Activated CD4-positive, alpha-beta T cell treated with anti-CD3 and anti-CD28 coated beads, Interleukin-2, amount 50 U/mL, for 1 hour (primary cell): ENCODE data around the gene TRPM3.
"Not testable (repeated sequence)": the region's sequence is repeated elsewhere in the genome, so short reads cannot be mapped to it uniquely, and the experiment has no call there.

Experiments
- DNase-seq: peaks from one replicate; pipeline ENCODE4 v3.0.0-alpha.2; 2020

TRPM3 gene

GRCh38 chr9:70639853-70640814 lies 481.3 kb downstream of the TRPM3 start:
- no peak for DNase-seq

GRCh38 chr9:70635790-70636189 lies 485.6 kb downstream of the TRPM3 start:
- no peak for DNase-seq

DNA sequence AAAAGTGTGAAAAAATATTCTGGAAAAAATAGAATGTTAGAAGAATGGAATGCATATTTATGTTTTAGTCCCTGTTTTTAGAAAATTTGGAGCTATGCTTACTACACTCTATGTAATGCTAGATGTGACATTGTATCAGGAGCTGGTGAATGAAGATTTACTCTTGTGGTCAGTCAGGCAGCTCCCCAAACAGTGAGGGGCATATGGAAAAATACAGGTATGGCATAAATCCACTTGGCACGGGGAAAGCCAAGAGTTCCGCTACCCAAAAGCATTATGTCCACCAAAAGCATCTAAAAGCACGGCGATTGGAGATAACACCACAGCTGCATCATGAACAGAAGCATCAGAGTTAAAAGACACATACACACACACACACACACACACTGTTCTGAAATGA lies 486.7 kb downstream of the TRPM3 start:
- no peak for DNase-seq

- no peak for DNase-seq
Observed at GRCh38 chr9:70630971-70631370, 490.4 kb downstream of the TRPM3 start.

DNA sequence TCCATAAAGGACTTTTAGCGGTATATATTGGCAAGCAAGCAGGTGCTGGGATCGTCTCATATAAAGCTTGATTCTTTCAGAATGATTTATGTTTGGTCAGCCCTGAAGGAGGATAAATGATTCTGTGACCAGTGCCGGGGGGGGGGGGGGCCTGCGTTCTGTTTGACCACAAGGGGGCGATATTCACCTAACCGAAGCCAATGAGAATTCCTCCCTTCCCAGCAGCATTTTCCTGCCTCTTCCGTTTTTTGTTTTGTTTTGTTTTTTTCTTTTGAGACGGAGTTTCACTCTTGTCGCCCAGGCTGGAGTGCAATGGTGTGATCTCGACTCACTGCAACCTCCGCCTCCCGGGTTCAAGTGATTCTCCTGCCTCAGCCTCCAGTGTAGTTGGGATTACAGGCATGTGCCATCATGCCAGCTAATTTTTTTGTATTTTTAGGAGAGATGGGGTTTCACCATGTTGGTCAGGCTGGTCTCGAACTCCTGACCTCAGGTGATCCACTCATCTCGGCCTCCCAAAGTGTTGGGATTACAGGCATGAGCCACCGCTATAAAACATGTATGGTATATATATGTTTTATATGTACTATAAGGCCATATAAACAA lies 492.2 kb downstream of the TRPM3 start:
- DNase-seq = not testable (repeated sequence)

GRCh38 chr9:70625078-70625477 lies 496.3 kb downstream of the TRPM3 start:
- DNase-seq = no peak

GRCh38 chr9:70618784-70619183 lies 502.6 kb downstream of the TRPM3 start:
- DNase-seq = no peak

DNA sequence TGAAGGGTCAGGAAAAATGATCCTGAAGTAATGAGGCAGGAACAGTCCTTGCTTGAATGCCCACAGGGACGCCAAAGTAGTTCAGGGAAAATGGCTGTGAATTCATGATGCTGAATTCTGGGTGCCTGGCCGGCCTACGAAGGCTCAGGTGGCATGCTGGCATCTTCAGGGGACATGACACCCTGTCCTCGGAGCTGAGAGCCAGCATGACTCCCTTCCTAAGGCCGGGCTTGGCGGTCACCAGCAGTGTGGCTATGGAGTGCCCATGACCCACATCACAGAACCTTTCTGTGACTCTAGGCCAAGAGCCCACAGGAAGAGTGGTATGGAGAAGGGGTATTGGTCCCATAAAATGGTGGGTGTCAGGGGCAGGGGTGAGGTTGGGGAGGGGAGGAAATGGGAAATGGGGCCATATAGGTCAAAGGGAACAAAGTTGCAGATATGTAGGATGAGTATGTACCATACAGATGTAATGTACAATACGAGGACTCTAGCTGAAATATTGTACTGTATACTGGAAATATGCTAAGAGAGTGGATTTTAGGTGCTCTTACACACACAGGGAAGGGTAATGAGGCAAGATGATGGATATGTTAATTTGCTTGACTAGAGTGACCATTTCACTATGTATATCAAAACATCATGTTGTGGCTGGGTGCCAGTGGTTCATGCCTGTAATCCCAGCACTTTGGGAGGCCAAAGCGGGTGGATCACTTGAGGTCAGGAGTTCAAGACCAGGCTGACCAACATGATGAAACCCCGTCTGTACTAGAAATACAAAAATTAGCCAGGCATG lies 504.2 kb downstream of the TRPM3 start:
- DNase-seq = no peak

DNA sequence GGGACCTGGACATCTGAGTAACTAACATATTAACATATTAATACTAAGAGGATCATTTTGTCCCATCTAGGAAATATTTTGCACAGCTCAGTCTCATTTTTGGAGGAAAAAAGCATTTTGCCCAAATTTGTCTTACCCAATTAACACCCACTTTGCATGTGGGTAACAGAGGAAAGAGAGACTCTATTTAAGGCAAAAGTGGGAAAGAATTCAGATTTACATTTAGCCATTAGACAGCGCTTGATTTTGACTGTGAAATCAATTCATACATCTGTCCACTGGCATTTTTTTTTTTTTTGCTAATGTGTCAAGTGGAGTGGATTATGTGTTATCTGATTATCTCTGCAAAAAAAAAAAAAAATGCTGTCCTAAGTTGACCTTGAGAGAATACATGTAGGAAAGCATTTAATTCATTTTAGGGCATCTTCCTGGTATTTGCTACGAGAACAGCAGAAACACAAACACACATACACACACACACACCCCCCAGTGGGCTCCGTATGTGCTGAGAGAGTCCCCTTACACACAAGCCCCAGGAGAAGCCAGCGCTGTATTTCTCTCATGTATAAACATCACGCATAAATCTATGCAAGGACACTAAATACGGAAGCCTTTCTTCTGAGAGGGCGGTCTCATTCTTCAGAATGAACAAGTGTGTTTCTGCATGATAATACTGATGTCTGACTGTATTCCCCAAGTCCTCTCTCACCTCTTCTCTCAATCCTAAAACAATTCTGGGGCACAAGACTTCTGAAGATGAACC lies 505.0 kb downstream of the TRPM3 start:
- DNase-seq = no peak

DNA sequence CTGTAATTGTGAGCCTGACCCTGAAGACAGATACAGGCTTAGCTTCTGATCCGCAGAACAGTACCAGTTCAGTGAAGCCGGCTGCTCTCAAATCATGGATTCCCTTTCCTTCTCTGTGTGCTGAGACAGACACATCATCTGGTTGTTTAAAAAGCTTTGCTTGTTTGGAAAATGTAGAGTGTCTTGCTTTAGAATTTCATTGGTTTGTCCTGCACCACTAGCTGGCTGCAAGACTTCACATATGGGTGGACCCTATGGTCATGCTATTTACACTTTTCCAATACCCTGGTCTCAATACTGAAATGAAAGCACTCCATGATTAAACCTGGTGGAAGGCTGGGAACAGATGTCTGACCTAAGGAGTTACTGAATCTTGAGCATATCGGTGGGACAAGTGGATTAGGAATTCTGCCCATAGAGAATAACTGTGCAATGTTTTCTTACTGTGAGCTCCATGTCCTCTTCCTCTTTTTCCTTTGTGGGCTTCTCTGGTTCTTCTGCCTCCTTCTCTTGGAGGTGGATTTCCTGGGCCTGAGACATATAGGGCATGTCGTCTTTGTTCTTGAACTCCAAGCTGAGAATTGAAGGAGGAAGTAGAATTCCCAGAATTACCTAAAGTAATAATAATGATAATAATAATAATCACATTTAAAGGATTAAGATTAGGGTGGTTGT lies 505.8 kb downstream of the TRPM3 start:
- DNase-seq = no peak

DNA sequence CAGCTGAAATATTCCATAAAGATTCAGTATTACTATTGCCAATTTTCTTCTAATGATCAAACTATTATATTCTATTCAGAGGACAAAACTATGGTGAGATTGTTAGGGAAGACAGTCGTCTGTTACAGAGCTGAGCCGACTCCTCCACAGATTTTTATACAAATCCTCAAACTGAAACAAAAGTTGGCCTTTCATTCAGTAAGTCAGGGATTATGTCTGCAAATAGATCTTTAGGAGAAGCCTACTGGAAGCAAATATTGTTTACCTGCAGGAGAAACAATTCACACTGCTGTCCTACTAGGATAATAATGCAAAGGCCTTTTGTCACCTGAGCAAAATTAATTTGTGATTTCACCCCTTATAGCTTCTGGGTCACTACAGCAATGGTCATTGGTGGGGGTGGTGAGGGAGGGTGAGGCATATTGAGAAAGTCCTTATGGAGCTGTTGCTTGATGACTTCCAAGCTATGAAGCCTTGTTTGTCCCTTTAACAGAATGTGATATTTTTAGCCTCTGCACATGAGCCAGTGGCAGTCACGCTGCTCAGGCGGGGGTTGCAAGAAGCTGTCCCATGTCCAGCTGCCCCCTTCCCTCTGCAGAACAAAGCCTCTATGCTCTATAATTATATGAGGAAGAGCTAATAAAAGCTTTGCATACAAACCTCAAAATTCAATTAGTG lies 506.5 kb downstream of the TRPM3 start:
- DNase-seq = no peak

DNA sequence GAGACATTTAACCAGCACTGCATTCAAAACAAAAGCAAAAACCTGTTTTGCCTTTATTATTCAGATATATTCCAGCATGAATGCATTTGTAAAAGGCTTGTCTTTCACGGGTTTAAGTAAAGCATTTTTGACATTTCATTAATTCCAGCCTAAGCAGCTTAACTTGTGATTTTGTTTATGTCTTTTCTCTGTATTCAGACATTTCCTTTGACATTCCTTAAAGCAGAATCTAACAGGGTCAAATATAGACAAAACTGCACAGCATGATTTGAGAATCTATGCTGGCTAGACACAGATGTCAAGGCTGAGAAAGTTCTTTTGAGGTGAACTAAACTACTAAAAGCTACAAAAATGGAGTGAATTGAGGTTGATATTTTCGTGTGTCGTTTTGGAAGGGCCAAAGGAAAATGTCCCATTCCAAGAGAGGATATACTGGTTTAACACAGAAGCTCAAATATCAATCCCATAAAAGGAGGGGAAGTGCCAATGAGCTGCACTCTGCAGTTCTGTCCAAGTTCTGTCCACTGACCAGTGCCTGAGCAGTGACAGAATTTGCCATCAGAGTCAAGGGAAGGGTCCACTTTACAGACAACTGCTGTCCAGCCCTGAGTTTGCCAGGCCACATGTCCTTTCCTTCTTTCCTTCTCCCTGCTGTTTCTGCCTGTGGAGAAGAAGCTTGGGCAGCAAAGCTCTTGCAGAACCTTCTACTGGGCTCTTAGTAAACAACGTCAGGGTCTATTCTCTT lies 508.2 kb downstream of the TRPM3 start:
- no peak for DNase-seq

- DNase-seq = no peak
Observed at GRCh38 chr9:70610287-70610644, 511.2 kb downstream of the TRPM3 start.

DNA sequence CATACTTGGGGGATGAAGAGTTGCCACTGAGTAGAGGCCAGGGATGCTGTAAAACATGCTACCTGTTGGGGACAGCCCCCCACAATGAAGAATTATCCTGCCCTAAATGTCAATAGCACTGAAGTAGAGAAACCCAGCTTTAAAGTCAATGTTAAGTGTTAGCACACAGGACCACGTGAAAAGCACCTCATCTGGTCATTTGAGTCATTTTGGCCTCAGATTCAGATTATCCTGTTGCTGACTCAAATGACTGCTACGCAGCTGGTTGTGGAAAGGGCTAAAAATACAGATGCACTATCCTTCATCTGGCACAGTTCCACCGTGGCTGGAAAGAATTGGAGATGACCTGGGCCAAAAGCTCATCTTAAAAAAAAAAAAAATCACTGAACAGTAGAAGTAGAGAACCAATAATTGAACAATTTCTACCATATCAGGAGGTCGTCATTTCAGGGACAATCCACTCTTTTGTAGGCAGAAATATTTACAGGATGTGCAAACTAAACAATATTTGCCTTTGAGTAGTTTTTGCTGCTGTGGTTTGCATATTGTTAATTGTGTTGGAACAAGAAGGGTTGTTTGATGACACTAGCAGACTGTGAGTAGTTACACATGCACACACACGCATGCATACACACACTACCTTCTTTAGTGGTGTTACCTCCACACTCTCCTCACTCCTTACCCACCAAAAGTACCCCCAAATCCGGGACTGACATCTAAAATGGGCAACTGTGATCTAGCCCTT lies 511.7 kb downstream of the TRPM3 start:
- DNase-seq = no peak

DNA sequence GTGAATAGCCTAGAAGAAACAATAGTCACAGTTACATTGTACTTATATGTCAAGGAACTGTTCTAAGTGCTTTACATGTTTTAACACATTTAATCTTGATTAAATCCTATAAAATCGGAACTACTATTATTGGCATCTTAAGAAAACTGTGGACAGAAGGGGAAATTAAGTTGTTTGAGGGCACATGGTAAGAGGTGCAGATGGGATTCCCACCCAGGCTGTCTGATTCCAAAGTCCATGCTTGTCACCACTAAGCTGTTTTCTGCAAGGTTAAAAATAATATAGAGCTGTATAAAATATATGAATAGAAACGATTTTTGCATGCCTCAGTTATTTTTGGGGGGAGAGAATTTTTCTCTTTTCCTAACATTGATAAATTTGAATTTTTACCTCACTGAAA lies 512.4 kb downstream of the TRPM3 start:
- no peak for DNase-seq

DNA sequence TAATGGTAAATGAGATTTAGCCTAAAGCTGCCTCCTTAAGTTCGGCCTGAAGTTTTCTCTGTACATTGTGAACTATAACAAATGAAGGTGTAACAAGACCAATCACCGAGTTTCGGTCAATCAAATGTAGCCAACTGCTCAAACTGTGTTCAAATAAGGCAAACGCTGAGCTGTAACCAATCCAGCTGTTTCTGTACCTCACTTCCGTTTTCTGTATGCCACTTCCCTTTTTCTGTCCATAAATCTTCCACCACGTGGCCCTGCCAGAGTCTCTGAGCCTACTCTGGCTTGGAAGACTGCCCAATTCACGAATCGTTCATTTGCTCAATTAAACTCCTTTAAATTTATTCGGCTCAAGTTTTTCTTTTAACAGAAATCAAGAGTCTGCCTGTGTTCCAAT lies 513.5 kb downstream of the TRPM3 start:
- no peak for DNase-seq

DNA sequence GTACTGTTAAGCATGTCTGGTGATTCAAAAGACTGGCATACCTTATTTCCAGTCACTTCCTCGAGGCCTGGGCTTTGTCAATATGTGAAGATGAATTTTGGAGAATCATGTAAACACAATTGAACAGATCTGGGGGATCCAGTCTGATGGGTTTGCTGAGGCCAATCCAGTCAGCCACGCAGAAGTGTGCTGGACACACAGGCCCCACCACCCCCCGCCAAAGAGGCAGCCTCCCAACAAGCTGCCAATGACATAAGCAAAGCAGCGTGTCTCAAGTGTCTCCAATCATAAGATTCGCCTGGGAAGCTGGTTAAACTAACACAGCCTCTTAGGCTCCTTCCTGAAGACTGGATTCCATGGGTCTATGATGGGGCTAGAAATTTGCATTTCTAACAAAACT lies 514.1 kb downstream of the TRPM3 start:
- DNase-seq = no peak

DNA sequence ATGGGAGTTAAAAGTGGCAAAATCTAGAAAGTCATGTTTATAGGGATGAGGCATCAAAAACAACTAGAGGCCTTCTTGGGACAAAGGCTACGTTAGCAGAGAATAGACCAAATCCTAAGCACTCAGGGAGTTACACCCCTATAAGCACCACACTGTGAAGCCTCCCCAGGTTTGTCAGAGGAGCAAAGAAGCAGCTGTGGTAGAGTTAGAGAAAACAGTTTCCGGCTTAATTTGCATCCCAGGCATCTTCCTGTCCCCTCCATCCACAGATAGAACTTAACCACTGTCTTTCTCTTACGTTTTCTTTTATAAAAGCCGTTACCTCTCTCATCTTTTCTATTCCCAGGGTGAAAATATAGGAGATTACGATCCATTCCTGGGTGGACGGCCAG lies 518.4 kb downstream of the TRPM3 start:
- no peak for DNase-seq

GRCh38 chr9:70602321-70603019 lies 519.0 kb downstream of the TRPM3 start:
- peak; percentile 24 for DNase-seq
